ENCODE data around the gene KCTD21. TPM values are rescaled to one million over a fixed set of nuclear protein-coding genes. Genes with fewer than 3 reads are reported as not detected.
"Not testable (repeated sequence)": the region's sequence is repeated elsewhere in the genome, so short reads cannot be mapped to it uniquely, and the experiment has no call there.

The KCTD21 gene
- total RNA-seq, 1 experiment from 2014 or later: 2.5 TPM

DNA sequence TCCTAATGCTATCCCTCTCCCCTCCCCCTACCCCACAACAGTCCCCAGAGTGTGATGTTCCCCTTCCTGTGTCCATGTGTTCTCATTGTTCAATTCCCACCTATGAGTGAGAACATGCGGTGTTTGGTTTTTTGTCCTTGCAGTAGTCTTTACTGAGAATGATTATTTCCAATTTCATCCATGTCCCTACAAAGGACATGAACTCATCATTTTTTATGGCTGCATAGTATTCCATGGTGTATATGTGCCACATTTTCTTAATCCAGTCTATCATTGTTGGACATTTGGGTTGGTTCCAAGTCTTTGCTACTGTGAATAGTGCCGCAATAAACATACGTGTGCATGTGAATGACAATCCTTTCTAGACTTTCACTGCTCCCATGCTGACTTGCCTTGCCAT lies 12.6 kb downstream of the KCTD21 start:
- not testable (repeated sequence) for DNase-seq (ENCODE audit: low spot score)

DNA sequence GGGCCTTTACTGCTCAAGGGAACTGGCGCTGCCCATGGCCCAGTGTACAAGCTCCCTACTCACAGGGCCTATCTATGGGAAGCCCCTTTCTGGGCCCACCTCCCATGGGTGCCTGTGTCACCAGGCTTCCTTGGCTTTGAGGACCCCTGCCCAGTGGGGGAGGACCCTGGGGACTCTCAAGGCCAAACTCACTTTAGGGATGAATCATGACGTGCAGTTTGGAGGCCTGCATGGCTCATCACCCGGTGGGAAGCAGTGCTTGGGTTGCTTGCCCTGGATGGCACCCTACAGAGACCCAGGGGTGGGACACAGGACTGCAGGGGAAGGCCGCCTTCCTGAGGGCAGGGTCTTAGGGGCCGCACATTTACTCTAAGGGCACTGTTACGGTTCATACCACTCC lies 16.5 kb downstream of the KCTD21 start:
- no peak for DNase-seq (ENCODE audit: low spot score)

DNA sequence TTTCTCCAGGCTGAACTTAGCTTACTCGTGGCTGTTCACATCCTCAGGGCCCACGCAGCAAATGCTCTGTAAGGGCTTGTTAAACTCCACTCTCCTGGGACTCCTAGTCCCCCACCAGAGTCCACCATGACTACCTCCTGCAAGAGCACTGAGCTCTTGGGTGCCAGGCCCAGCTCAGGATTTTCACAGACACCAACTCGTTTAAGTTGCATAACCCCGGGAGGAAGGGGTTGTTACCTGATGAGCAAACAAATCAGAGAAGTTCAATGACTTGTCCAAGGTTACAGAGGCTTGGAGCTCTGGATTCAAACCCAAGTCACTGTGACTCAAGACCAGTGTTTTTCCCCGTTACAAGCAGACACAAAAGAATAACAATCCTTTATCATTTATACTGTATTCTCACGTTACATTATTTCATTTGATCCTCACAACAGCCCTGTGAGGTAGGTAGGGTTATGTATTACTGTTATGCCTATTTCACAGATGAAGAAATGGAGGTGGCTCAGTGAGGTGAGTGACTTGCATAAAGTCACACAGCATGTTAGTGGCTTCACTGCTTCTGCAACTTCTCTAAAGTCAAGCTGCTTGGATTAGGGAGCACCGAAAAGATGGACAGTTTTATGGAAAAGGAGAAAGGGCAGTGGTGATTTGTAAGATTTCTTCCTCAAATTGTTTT lies 17.4 kb downstream of the KCTD21 start:
- DNase-seq (ENCODE audit: low spot score): no peak

DNA sequence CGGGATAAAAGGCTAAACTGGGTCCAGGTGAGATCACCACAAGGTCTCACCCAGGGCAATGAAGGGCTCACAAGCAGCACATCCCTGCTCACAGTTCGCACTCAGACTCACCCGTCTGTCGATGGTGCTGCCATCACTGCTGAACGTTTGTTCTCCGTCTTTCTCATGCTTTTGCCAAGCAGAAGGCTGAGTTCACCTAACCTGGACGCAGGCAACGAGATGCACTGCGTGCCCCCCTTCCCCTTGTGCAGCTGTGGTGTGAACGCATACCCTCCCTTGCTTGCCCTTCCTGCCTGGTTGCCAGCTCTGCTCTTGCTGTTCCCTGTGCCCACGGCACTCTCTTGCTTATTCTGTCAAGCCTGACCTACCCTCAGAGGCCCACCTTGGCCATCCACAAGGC lies 18.0 kb downstream of the KCTD21 start:
- DNase-seq (ENCODE audit: low spot score): no peak

DNA sequence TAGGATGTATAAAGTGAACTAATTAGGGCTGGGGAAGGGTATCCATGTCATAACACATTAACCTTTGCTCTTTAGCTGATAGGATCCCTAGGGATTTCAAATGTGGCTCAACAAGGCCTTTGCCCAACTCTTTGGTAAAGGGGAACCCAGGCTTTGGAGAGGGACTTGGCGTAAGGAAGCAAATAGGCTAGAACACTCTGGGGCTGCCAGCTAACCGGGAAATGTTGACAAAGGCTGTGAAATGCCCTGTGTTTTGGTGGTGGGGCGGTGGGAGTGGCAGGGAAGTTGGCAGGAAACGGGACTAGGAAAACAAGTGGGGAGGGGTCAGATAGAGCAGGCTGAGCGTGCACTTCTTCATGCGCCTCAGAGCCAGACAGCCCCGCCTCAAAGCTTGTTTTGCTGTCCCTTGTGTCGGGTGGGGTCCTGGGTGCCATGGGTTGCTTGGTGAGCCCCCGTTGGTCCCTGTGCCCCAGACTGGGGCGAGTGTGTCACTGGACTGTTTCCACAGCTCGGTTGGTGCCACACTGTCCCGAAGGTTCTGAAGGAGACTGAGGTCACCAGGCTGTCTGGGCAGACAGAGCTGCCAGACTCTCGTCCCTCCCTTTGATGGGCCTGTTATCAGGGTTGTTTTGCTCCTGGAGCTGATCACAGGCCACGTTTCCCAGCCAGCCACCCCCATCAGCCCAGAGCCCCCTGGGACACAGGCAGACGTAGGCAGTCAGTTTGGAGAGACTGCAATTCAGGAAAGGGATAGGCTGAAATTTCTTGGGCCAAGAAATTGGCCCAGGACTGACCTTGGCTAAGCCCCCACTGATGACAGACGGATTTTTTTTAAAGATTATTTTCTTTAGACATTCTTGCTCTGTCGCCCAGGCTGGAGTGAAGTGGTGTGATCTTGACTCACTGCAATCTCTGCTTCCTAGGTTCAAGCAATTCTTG lies 19.6 kb downstream of the KCTD21 start:
- no peak for DNase-seq (ENCODE audit: low spot score)

DNA sequence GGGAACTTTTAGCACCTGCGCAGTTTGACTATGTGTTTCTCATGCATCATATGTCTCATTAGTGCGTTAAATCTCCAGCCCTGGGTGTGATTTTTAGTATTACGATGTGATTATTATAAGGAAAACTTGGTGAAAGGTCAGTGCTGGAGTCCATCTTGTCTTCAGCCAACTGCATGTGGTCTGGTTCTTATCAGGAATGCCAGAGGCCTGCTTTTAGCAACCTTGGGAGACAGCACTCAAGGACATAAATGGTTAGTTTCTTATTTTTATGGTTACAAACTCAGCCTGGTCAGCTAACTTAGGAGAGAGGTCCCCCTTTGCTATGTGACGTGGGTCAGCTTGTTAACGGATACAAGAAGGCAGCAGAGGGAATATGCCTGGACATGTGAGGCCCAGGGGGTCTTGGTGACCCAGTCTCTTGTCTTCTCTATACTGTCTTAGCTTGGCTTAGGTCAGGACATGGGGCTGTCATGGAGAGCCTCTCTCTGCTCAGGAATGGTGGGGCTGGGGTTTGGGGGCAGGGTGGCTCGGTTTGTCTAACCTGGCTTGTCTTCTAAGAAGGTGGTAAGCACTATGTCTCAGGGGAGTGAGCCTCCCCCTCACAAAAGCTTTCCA lies 21.5 kb downstream of the KCTD21 start:
- DNase-seq (ENCODE audit: low spot score): no peak

DNA sequence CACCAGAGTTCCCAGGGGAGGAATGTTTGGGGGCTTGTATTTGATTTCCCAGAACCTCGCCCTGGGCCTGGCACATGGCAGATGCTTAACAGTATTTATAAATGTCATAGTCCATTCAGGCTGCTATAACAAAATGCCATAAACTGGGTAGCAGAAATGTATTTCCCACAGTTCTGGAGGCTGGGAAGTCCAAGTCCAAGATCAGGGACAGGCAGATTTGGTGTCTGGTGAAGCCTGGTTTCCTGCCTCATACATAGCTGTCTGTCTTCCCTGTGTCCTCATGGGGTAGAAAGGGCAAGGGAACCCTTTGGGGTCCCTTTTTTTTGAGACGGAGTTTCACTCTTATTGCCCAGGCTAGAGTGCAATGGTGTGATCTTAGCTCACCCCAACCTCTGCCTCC lies 24.0 kb downstream of the KCTD21 start:
- no peak for DNase-seq (ENCODE audit: low spot score)

DNA sequence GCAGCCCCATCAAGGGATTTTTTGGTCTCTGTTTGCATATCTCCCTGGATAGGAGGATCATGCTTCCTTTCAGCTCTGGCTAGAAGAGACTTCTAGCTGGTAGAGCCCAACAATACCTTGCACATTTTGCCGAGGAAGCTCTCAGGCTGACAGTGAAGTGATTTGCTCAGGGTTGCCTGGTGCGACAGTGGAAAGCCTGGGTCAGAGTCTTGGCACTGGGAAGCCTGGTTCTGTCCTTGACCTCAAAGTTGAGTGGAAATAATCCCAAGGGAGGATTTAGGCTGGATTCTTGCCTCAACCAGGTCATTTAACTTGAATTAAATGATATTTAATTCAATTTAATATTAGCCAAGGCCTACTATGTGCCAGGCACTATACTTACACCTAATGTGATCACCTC lies 24.6 kb downstream of the KCTD21 start:
- no peak for DNase-seq (ENCODE audit: low spot score)

DNA sequence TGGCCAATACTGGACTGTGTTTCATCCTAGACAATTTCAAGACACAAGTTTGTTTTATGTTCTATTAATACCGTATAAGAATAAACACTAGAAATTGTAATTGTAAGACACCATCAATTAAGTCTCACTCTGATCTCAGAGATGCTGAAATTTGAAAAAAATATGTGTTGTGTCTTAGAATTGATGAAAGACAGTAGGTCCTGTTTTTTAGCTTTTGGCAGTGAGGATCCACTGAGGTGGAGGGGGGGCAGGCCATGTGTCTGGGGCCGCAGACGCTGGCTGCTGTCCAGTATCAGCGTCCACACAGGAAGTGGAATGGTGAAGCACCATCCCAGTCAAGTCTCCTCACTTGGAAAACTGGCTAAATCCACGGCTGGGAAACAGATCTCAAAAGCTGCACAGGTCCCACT lies 26.5 kb downstream of the KCTD21 start:
- no peak for DNase-seq (ENCODE audit: low spot score)

DNA sequence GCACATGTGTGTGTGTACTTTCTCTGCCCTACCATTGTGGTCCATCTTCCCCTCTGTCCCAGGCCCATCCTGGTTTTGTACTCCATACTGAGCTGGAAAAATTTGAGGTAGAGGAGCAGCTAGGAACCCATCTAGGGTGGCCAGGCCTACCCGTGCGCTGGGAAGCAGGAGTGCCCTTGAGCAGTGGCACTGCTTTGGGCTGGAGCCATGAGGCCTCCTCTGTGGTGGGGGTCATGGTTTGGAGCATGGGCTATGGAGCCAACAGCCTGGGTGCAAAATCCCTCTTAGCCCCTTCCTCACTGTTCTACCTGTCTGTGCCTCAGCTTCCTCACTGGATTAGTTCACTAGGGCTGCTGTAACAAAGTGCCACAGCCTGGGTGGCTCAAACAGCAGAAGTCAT lies 27.1 kb downstream of the KCTD21 start:
- DNase-seq (ENCODE audit: low spot score): no peak

DNA sequence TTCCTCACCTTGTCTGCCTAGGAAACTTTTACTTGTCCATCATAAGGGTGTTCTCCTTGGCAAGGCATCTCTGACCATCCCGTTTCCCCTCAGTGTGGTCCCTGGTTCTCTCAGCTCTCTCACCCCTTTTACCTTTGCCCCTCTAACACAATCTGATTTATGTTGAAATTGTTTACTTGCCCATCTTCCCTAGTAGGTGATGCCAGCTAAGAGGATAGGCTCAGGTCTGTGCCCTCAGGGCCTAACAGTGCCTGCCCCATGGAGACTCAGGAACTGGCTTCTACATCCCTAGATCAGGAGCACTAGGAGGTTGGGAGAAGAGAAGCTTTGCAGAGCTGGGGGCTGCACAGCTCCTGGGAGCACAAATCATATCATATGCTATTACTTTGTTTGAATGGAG lies 27.9 kb downstream of the KCTD21 start:
- DNase-seq (ENCODE audit: low spot score): no peak

DNA sequence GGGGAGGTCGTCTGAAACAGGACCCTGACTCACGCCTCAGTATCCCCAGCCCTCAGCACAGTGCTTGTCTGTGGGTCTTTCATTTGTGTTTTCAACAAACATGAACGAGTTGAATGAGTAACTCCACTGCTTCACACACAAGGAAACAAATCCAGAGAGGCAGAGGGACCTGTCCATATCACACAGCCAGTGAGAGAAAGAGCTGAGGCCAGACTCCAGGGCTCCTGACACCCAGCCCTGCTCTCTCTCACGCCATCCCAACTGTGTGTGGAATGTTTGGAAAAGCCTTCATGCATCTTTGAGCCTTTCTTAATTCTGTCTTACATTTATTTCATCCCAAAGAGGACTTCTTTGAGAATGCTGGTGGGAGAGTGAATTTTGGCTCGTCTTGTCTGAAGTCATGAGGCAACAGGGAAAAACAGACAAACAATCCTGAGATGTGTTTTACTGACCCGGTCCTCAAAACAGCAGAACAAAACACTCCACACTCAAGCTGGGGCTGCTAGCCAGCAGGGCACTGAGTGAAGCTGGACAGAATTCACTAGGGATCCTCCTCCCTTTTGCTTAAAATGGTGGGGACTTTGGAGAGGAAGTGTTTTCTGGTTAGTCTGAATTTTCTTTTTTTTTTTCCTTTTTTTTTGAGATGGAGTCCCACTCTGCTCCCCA lies 29.3 kb downstream of the KCTD21 start:
- DNase-seq (ENCODE audit: low spot score): no peak

DNA sequence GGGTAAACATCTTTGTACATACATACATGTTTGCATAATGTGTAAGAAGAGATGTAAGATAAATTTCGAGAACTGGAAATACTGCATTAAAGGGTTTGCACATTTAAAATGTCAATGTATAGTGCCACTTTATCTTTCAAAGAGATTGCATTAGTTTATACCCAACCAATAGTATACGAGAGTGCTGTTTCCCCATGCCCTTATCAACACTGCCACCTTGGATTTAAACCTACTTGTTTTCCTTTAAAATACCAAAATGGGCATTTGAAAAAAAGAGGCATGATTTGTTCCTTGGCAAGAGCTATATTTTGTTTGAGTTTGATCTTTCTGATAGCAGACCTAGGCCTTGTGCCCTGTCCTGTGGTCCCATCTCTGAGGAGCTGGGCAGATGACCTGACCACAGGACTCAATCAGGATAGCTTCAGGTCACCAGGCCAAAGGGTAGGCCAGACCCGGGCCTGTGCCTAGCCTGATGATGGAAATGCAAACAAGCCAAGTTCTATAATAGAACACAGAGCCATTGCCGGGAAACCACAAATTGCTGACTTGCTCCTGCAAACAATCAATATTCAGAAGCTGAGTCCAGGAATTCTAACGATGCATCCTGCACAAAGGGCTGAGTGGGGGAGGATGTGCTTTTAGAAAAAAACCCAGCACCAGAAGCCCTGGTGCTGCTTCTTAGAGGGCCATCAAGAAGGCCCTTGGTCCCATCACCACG lies 32.1 kb downstream of the KCTD21 start:
- DNase-seq (ENCODE audit: low spot score): no peak

DNA sequence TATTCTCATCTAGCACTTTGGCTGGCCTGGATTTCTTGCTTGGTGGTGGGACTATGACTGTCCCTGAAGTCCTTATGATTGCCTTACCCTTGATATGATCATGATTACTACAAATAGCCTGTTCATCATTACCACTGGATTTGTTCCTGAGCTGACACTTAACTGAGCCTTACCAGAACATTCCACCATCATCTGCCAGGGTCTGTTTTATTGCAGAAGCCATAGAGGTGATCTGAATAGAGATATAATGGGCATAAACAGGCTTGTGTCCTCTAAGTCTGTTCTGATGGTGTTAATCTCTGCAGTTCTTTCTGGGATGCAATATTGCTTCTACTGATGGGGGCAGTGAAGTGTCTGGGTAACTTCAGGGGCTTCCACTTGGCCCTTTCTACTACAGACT lies 36.6 kb downstream of the KCTD21 start:
- DNase-seq (ENCODE audit: low spot score): no peak

DNA sequence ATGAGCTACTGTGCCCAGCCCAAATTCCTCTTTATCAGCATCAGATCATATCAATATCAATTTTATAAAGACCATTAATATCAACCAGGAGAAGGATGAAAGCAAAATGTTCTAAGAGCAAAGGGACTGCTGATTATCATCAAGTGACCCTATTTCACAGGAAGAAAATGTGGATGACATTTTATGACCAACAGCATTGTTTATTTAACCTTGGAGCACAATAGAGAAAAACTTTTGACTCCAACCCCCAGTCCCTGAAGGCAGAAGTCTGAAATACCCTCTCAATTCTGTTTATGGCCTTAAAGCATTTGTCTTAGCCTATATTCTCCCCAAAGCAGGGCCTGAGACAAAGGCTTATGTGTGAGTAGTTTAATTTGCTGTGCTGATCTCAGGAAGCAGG lies 37.7 kb downstream of the KCTD21 start:
- no peak for DNase-seq (ENCODE audit: low spot score)

DNA sequence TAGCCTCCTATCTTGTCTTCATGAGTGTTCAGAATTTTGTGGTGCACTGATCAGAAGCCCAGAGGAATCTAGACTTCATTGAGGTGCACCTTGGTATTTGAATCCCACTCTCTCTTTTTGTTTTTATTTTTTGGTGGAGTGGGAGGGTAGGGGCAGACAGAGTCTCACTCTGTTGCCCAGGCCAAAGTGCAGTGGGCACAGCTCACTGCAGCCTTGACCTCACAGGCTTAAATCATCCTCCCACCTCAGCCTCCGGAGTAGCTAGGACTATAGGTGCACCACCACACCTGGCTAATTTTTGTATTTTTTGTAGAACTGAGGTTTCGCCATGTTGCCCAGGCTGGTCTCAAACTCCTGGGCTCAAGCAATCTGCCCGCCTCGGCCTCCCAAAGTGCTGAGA lies 38.1 kb downstream of the KCTD21 start:
- DNase-seq (ENCODE audit: low spot score): no peak

DNA sequence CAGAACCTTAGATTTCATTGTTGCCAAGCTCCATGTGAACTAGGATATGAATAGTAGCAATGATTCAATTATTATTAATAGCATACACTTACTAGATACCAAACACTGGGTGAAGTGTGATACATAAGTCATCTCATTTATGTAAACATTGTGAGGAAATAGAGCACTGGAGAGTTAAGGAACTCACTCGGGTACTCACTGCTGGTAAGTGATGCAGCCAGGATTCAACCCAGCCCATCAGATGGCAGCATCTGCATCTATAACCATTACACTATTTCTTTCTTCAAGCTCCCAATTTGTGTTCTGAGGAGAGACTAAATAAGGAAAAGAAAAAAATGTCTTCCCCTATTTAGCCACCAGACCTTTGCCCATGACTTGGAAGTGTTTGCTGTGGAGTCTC lies 38.8 kb downstream of the KCTD21 start:
- no peak for DNase-seq (ENCODE audit: low spot score)

DNA sequence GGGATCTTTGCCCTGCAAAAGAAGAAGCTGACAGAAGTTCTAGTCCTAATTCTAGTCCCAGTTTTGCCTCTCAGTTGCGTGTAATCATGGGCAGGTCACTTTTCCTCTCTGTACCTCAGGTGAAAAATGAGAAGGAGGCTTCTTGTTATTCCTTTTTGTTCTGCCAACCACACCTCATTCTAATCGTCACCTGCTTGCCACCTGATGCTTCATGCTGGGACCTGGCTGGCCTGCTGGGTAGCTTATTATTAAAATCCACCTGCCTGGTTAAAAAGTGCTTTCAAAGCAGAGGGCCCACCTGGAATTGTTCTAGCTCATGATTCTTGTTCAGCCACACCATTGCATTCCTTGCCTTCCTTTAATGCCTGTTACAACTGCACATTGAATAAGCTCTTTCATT lies 40.6 kb downstream of the KCTD21 start:
- DNase-seq (ENCODE audit: low spot score): no peak

DNA sequence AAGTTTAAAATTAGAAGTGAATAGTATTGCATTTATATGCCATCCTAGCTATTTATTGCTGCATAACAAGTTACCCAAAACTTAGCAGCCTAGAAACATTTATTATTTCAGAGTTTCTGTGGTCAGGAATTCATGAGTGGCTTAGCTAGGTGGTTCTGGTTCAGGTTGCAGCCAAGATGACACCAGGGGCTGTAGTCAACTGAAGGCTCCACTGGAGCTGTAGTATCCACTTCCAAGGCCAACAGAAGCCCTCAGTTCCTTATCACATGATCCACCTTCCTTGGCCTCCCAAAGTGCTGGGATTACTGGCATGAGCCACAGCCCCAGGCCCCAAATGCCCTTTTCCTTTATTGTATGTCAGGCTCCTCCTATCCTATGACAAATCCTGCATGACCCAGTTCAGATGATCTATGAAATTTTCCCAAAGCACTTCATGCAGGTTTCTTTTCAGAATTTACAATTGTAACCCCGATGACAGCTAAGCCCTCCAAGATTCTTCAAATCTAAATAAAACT lies 42.9 kb downstream of the KCTD21 start:
- DNase-seq (ENCODE audit: low spot score): no peak

DNA sequence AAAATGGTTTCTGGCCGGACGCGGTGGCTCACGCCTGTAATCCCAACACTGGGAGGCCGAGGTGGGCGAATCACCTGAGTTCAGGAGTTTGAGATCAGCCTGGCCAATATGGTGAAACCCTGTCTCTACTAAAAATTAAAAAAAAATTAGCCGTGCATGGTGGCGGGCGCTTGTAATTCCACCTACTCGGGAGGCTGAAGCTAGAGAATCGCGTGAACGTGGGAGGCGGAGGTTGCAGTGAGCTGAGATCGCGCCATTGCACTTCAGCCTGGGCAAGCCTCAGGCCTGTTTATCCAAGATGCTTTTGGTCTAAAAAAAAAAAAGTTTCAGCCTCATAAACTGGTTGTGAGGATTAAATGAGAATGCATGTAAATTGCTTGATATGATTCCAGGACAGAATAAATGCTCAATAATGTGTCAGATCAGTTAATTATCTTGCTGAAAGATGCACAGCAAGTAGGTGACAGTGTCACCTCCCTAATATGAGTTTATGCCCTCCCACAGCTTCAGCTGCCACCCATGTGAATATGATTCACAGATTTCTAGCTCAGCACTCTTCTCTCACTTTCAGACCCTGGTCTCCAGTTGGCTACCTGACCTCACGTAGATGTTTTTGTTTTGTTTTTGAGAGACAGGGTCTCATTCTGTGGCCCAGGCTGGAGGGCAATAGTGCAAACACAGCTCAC lies 47.9 kb downstream of the KCTD21 start:
- DNase-seq (ENCODE audit: low spot score): no peak
